Measurements from ENCODE around the gene ENDOV.

DNA sequence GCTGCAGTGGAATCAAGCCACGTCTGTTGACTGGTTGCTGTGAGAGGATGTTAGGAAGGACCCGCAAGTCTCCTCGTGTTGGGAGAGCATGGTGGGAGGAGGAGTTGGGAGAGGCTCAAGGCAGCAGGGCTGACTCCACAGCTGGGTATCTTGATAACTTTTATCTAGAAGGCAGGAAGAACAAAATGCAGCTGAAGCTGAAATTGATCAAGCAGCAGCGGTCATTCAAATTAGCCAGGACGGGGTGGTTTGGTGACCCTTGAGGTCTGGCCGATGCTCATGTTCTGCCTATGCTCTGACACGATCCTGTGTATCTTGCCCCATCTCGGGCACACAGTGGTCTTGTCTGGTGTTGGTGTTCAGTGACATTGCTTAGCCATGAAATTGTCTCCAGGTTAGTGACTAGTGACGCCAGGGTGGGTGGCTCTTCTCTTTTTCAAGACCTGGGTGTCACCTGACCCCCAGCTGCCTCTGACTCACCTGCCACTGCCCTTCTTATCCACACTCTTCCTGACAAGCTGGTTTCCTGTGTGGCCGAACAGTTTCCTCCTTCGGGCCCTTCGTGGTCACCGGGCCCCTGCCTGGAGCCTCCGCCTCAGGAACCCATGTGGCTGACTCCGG, 42.4 kb downstream of the ENDOV start:
- TF ChIP-seq FOXP2 (optimal IDR thresholded peaks at IDR 0.05; ENCODE audit: control extremely low read depth, extremely low read length, insufficient read depth), result no peak
- TF ChIP-seq EZH2 (IDR thresholded peaks at IDR 0.05), result no peak
- no peak for TF ChIP-seq POLR2AphosphoS5 (IDR thresholded peaks at IDR 0.05; ENCODE audit: borderline replicate concordance, low read depth, low read length)

Measured in SK-N-MC (cell line).